CD14-positive monocyte (primary cell): ENCODE measurements around the gene RNPS1. TPM values are rescaled to one million over a fixed set of nuclear protein-coding genes. Genes with fewer than 3 reads are reported as not detected.

Experiments
- DNase-seq, 3 donors: peaks; one replicate each; pipeline ENCODE4 v3.0.0-alpha.2; 2011 to 2022
- H2AFZ ChIP-seq: 2 replicates; pipeline ENCODE4 v1.6.0; 2012; ENCODE audit warnings: mild to moderate bottlenecking, low read depth, low read length, inconsistent platforms; ENCODE audit not compliant: insufficient read depth, poor library complexity, severe bottlenecking
- H3K27ac ChIP-seq, 2 donors: 1 replicate in 1 of 2; 2 replicates in 1 of 2; pipeline ENCODE4 v1.5.1; 2012 to 2013; ENCODE audit warnings: low read length in 2 of 2, control low read depth in 1 of 2, inconsistent platforms in 1 of 2, low read depth in 1 of 2, mild to moderate bottlenecking in 1 of 2
- H3K27me3 ChIP-seq, 2 donors: one replicate each; pipeline versions ENCODE4 v1.6.0 to v1.6.1; 2011 to 2013; ENCODE audit warnings: low read length in 2 of 2; ENCODE audit not compliant: control insufficient read depth in 2 of 2, insufficient read depth in 2 of 2
- H3K36me3 ChIP-seq, 2 donors: replicated peaks in 1 of 2; 1 replicate in 1 of 2; 2 replicates in 1 of 2; pipeline versions ENCODE4 v1.5.1 to v1.6.1; 2012 to 2013; ENCODE audit warnings: low read length in 2 of 2, control low read depth in 1 of 2, inconsistent platforms in 1 of 2, mild to moderate bottlenecking in 1 of 2; ENCODE audit not compliant: insufficient read depth in 2 of 2, control insufficient read depth in 1 of 2
- H3K4me1 ChIP-seq, 2 donors: 1 replicate in 1 of 2; 2 replicates in 1 of 2; pipeline versions ENCODE4 v1.5.1 to v1.6.1; 2012 to 2013; ENCODE audit warnings: low read length in 2 of 2, control low read depth in 1 of 2, inconsistent platforms in 1 of 2, mild to moderate bottlenecking in 1 of 2, moderate library complexity in 1 of 2; ENCODE audit not compliant: insufficient read depth in 2 of 2, control insufficient read depth in 1 of 2
- H3K4me2 ChIP-seq: replicated peaks from 2 replicates; pipeline ENCODE3; 2012; ENCODE audit warnings: low read length, moderate library complexity, mild to moderate bottlenecking; ENCODE audit not compliant: poor library complexity, severe bottlenecking; ENCODE audit errors: extremely low read depth
- H3K4me3 ChIP-seq, 3 experiments: fragments of 200-600 bp in 1 of 3; sonication (generic) in 1 of 3; replicated peaks in 1 of 3; 1 replicate in 2 of 3; 2 replicates in 1 of 3; pipeline ENCODE4 v1.5.1; 2011 to 2013; ENCODE audit warnings: low read length in 3 of 3, mild to moderate bottlenecking in 3 of 3, control low read depth in 2 of 3, low read depth in 2 of 3, inconsistent platforms in 1 of 3, moderate library complexity in 1 of 3
- H3K79me2 ChIP-seq: 2 replicates; pipeline ENCODE4 v1.6.0; 2012; ENCODE audit warnings: mild to moderate bottlenecking, control low read depth, inconsistent platforms, low read length, moderate library complexity; ENCODE audit not compliant: insufficient read depth
- H3K9ac ChIP-seq: 2 replicates; pipeline ENCODE4 v1.6.0; 2017; ENCODE audit warnings: low read length, mild to moderate bottlenecking; ENCODE audit not compliant: insufficient read depth, poor library complexity, severe bottlenecking
- H3K9me3 ChIP-seq, 2 donors: replicated peaks in 1 of 2; 1 replicate in 1 of 2; 2 replicates in 1 of 2; pipeline versions ENCODE4 v1.5.1 to v1.6.1; 2012 to 2013; ENCODE audit warnings: low read length in 2 of 2, control low read depth in 1 of 2; ENCODE audit not compliant: control insufficient read depth in 1 of 2, insufficient read depth in 1 of 2
- H4K20me1 ChIP-seq: 2 replicates; pipeline ENCODE4 v1.6.0; 2012; ENCODE audit warnings: mild to moderate bottlenecking, low read length, control low read depth, moderate library complexity; ENCODE audit not compliant: insufficient read depth
- H3K27ac Mint-ChIP-seq, 7 donors: one replicate each; pipeline ENCODE4 v1.8.0; 2020; ENCODE audit warnings: mild to moderate bottlenecking in 7 of 7, mixed read lengths in 7 of 7, moderate library complexity in 6 of 7, inconsistent platforms in 2 of 7
- H3K27me3 Mint-ChIP-seq, 3 donors: one replicate each; pipeline ENCODE4 v1.8.0; 2021 to 2022; ENCODE audit warnings: low read depth in 3 of 3, mild to moderate bottlenecking in 3 of 3, mixed read lengths in 3 of 3, moderate library complexity in 3 of 3, inconsistent platforms in 1 of 3
- H3K36me3 Mint-ChIP-seq, 2 donors: one replicate each; pipeline ENCODE4 v1.8.0; 2020; ENCODE audit warnings: mixed read lengths in 2 of 2, inconsistent platforms in 1 of 2, mild to moderate bottlenecking in 1 of 2
- H3K4me1 Mint-ChIP-seq: one replicate; pipeline ENCODE4 v1.8.0; 2020; ENCODE audit warnings: mild to moderate bottlenecking, mixed read lengths
- H3K4me3 Mint-ChIP-seq, 2 donors: one replicate each; pipeline ENCODE4 v1.8.0; 2020; ENCODE audit warnings: mild to moderate bottlenecking in 2 of 2, mixed read lengths in 2 of 2, moderate library complexity in 1 of 2
- H3K9me3 Mint-ChIP-seq, 7 donors: one replicate each; pipeline ENCODE4 v1.8.0; 2020 to 2022; ENCODE audit warnings: mixed read lengths in 7 of 7, mild to moderate bottlenecking in 6 of 7, moderate library complexity in 6 of 7, inconsistent platforms in 2 of 7
- WGBS: methylation state at CpG from one replicate; pipeline ENCODE4 v1.1.5; 2013; ENCODE audit warnings: missing lambda C conversion rate; ENCODE audit not compliant: insufficient coverage; 5-methylcytosine and 5-hydroxymethylcytosine counted together
- intact Hi-C, 2 donors: fragments of 100-400 bp; cut with micrococcal nuclease; formaldehyde crosslinking; loops; one replicate each; pipeline versions ENCODE4 v1.15.0 to v1.15.1; 2023
- polyA plus RNA-seq, 3 donors: library from polyadenylated mRNA; depleted of rRNA in 1 of 3; unstranded in 2 of 3; stranded (reverse) in 1 of 3; fragments of 300-500 nt in 2 of 3; fragments of >200 nt in 1 of 3; fragmentation: Illumina TruSeq in 2 of 3; gene quantifications; 1 replicate in 2 of 3; 2 replicates in 1 of 3; pipeline ENCODE4 v1.2.3, GENCODE V29; 2012 to 2021
- TF ChIP-seq, protein P1 (sequence below): fragments of 200-600 bp; IDR thresholded peaks from one replicate; pipeline ENCODE4 v1.8.0; 2022; ENCODE audit warnings: antibody characterized with exemption, mild to moderate bottlenecking

Gene RNPS1
- polyA plus RNA-seq, 3 donors: 93.7 to 176 (median 106) TPM

- H3K27me3 Mint-ChIP-seq: peaks cover 0 to 1% (median 0%) of the 10 kb centered on the region in 3 donors
- no peaks in the 10 kb centered on the region for H3K9me3 Mint-ChIP-seq
- no peak for DNase-seq
- Histone ChIP-seq H3K79me2 (peaks cover 24% of the 10 kb centered on the region), H3K4me2 (no peak overlapping the region), H4K20me1 (peaks cover 58% of the 10 kb centered on the region), H3K9ac (no peak overlapping the region), H3K36me3 (peaks cover 93 to 99% of the 10 kb centered on the region in 2 donors), H3K4me1 (no peaks in the 10 kb centered on the region), H3K4me3 (no peak overlapping the region), H3K9me3 (no peaks in the 10 kb centered on the region), H2AFZ (no peak overlapping the region), H3K27ac (no peak overlapping the region), H3K27me3 (no peaks in the 10 kb centered on the region)
- peak overlapping the region in 2 of 7 donors; percentile 37 to 38 for H3K27ac Mint-ChIP-seq
- H3K4me1 Mint-ChIP-seq: no peaks in the 10 kb centered on the region
- TF ChIP-seq, protein P1, sequence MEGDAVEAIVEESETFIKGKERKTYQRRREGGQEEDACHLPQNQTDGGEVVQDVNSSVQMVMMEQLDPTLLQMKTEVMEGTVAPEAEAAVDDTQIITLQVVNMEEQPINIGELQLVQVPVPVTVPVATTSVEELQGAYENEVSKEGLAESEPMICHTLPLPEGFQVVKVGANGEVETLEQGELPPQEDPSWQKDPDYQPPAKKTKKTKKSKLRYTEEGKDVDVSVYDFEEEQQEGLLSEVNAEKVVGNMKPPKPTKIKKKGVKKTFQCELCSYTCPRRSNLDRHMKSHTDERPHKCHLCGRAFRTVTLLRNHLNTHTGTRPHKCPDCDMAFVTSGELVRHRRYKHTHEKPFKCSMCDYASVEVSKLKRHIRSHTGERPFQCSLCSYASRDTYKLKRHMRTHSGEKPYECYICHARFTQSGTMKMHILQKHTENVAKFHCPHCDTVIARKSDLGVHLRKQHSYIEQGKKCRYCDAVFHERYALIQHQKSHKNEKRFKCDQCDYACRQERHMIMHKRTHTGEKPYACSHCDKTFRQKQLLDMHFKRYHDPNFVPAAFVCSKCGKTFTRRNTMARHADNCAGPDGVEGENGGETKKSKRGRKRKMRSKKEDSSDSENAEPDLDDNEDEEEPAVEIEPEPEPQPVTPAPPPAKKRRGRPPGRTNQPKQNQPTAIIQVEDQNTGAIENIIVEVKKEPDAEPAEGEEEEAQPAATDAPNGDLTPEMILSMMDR: no peak
- H3K36me3 Mint-ChIP-seq: peaks cover 77 to 98% of the 10 kb centered on the region in 2 donors
- no peak overlapping the region for H3K4me3 Mint-ChIP-seq
- WGBS: 97% methylated on average over 4 of the region's 6 CpGs
- intact Hi-C loops: loop anchor here in 1 of 2 donors (10.0 kb wide), 1 partner anchor 253 kb away; the partner anchor contains the start of gene ZNF598
Measured at GRCh38 chr16:2257726-2258125, 10.2 kb downstream of the RNPS1 start.

- Histone ChIP-seq H3K27me3 (no peaks in the 10 kb centered on the region), H3K4me1 (peaks cover 6% of the 10 kb centered on the region in 2 donors), H2AFZ (no peak overlapping the region), H3K9ac (no peak overlapping the region), H3K4me3 (no peak overlapping the region), H3K27ac (no peak overlapping the region), H3K9me3 (no peaks in the 10 kb centered on the region), H3K4me2 (no peak overlapping the region), H4K20me1 (peaks cover 52% of the 10 kb centered on the region), H3K79me2 (peaks cover 18% of the 10 kb centered on the region), H3K36me3 (peaks cover 82 to 88% of the 10 kb centered on the region in 2 donors)
- WGBS: 100% methylated on average over 6 of the region's 12 CpGs
- Mint-ChIP-seq H3K27ac (peak overlapping the region in 4 of 7 donors; percentile 44 to 80 (median 62)), H3K36me3 (peaks cover 68 to 89% of the 10 kb centered on the region in 2 donors), H3K9me3 (no peaks in the 10 kb centered on the region), H3K4me3 (no peak overlapping the region), H3K4me1 (peaks cover 4% of the 10 kb centered on the region), H3K27me3 (peaks cover 0 to 1% (median 0%) of the 10 kb centered on the region in 3 donors)
- intact Hi-C loops: loop anchor here in 1 of 2 donors (10.0 kb wide), 1 partner anchor 252 kb away; the partner anchor contains the start of gene ZNF598
- TF ChIP-seq, protein P1: no peak
- DNase-seq: no peak
Measured at GRCh38 chr16:2256531-2257140, 11.3 kb downstream of the RNPS1 start.
